ENCODE data around the gene RCBTB1.

DNA sequence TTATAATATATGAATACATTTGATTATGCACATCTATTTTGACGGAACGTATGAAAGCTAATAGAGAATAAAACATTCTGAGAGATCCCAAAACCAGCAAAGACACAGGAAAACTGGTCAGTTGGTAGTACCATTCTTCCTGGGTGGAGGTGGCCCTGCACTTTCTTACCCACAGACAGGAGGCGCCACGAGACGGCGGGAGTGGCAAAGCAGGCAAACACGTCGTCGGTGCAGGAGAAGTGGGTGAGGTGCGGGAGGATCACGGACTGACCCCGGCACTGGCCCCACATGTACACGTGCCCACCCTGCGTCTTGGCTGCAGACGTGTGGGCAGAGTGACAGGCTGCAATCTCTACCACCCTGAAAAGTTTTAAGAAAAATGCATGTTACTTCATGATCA lies 36.1 kb downstream of the RCBTB1 start:
- TF ChIP-seq, protein P1, sequence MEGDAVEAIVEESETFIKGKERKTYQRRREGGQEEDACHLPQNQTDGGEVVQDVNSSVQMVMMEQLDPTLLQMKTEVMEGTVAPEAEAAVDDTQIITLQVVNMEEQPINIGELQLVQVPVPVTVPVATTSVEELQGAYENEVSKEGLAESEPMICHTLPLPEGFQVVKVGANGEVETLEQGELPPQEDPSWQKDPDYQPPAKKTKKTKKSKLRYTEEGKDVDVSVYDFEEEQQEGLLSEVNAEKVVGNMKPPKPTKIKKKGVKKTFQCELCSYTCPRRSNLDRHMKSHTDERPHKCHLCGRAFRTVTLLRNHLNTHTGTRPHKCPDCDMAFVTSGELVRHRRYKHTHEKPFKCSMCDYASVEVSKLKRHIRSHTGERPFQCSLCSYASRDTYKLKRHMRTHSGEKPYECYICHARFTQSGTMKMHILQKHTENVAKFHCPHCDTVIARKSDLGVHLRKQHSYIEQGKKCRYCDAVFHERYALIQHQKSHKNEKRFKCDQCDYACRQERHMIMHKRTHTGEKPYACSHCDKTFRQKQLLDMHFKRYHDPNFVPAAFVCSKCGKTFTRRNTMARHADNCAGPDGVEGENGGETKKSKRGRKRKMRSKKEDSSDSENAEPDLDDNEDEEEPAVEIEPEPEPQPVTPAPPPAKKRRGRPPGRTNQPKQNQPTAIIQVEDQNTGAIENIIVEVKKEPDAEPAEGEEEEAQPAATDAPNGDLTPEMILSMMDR (conservative IDR thresholded peaks at IDR 0.05) = peak; percentile 24
- TF ChIP-seq ZFX (IDR thresholded peaks at IDR 0.05) = no peak

Measured in C4-2B (cell line).